Measurements from ENCODE around the gene OR2A12. TPM values are rescaled to one million over a fixed set of nuclear protein-coding genes. Genes with fewer than 3 reads are reported as not detected.

Gene OR2A12
- not detected for total RNA-seq
- not detected for polyA plus RNA-seq
- long read RNA-seq, donor 1 = 0 reads
- long read RNA-seq, donor 2 = 0 reads

DNA sequence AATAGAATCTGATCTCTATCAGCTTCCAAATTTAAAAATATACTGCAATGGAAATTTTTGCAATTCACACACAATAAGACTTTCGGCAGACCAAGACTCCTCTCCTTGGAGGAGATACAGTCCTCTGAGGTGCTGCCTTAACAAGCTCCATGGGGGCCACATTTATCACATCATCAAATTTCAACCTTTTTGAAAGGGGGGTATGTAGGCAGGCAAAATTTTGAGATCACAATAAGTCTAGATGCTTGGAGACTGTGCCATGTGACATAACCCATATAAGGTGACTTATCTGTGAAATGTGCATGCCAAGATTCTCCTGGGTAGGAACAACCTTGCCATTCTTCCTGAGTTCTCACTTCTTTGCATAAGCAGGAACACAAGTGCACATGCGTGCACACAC is at the start of gene OR2A12:
TSS of gene OR2A12 (plus strand) at position 301 of the 400 bp plus-strand sequence. CDS start 8,830 bp downstream, outside the sequence.
- TF ChIP-seq CTCF (IDR thresholded peaks at IDR 0.05) = no peak
- Histone ChIP-seq H3K4me1 (no peaks in the 10 kb centered on the region), H3K27ac (no peak within 1 kb of the TSS), H3K36me3 (ENCODE audit: insufficient read depth in 1 of 2, low read depth in 1 of 2) (no peaks in the 10 kb centered on the region), H3K9me3 (peaks cover 6% of the 10 kb centered on the region), H3K4me3 (no peak within 1 kb of the TSS), H3K27me3 (ENCODE audit: insufficient read depth in 3 of 3, low read length in 2 of 3) (no peaks in the 10 kb centered on the region)
- intact Hi-C loops (cut with DNase I) = no loop called here
- 84 to 87% (median 84%) methylated on average over 2 of the region's 2 CpGs for WGBS, 3 donors
- no peak for ATAC-seq
- no peak for DNase-seq

GRCh38 chr7:144036302-144036885 is 49.7 kb upstream of the OR2A12 start:
- Histone ChIP-seq H3K4me1 (no peaks in the 10 kb centered on the region), H3K27ac (no peak overlapping the region), H3K9me3 (no peaks in the 10 kb centered on the region), H3K36me3 (ENCODE audit: insufficient read depth in 1 of 2, low read depth in 1 of 2) (no peaks in the 10 kb centered on the region), H3K27me3 (ENCODE audit: insufficient read depth in 3 of 3, low read length in 2 of 3) (no peaks in the 10 kb centered on the region), H3K4me3 (no peak overlapping the region)
- ATAC-seq (no peak), DNase-seq (no peak)
- no peak for TF ChIP-seq CTCF (IDR thresholded peaks at IDR 0.05)
- WGBS, 3 donors = 0 to 89% (median 50%) methylated on average over 1 of the region's 1 CpG
- intact Hi-C loops (cut with DNase I) = loop anchor here in 1 of 2 donors (10.0 kb wide), 1 partner anchor 98 kb away; no protein-coding TSS in a partner anchor

- 29 to 36% (median 35%) methylated on average over 1 of the region's 1 CpG for WGBS, 3 donors
- Histone ChIP-seq H3K4me1 (no peaks in the 10 kb centered on the region), H3K36me3 (ENCODE audit: insufficient read depth in 1 of 2, low read depth in 1 of 2) (no peaks in the 10 kb centered on the region), H3K9me3 (no peaks in the 10 kb centered on the region), H3K4me3 (no peak overlapping the region), H3K27me3 (ENCODE audit: insufficient read depth in 3 of 3, low read length in 2 of 3) (no peaks in the 10 kb centered on the region), H3K27ac (no peak overlapping the region)
- ATAC-seq (peak in 1 of 4 donors; percentile 49), DNase-seq (no peak)
- no peak for TF ChIP-seq CTCF (IDR thresholded peaks at IDR 0.05)
- intact Hi-C loops (cut with DNase I) = loop anchor here in 1 of 2 donors (10.0 kb wide), 1 partner anchor 97 kb away; no protein-coding TSS in a partner anchor
Measured at GRCh38 chr7:144037414-144038035, 48.6 kb upstream of the OR2A12 start.

- H3K9me3 ChIP-seq = no peaks in the 10 kb centered on the region
- intact Hi-C loops (cut with DNase I) = loop anchor here in 1 of 2 donors (10.0 kb wide), 1 partner anchor 96 kb away; no protein-coding TSS in a partner anchor
- DNase-seq (no peak), ATAC-seq (no peak)
- no peak overlapping the region for H3K27ac ChIP-seq
- no peaks in the 10 kb centered on the region for H3K27me3 ChIP-seq (ENCODE audit: insufficient read depth in 3 of 3, low read length in 2 of 3)
- H3K36me3 ChIP-seq (ENCODE audit: insufficient read depth in 1 of 2, low read depth in 1 of 2) = no peaks in the 10 kb centered on the region
- 36 to 80% (median 53%) methylated on average over 4 of the region's 4 CpGs for WGBS, 3 donors
- H3K4me3 ChIP-seq = no peak overlapping the region
- no peaks in the 10 kb centered on the region for H3K4me1 ChIP-seq
- TF ChIP-seq CTCF (IDR thresholded peaks at IDR 0.05) = no peak
Measured at GRCh38 chr7:144038887-144039286, 47.2 kb upstream of the OR2A12 start.
